ENCODE results near the gene TBRG4.

Gene TBRG4

GRCh38 chr7:45088146-45088701 lies 23.3 kb downstream of the TBRG4 start:
- Histone ChIP-seq H3K4me3 (ENCODE audit: insufficient read length, low read depth) (peak overlapping the region; percentile 50), H3K9me3 (ENCODE audit: insufficient read depth, low read length) (no peaks in the 10 kb centered on the region), H3K27me3 (ENCODE audit: insufficient read depth, insufficient read length) (peaks cover 18% of the 10 kb centered on the region), H3K4me1 (ENCODE audit: insufficient read depth, insufficient read length) (peaks cover 15% of the 10 kb centered on the region), H3K9ac (ENCODE audit: insufficient read length, low read depth) (peak overlapping the region; percentile 42), H3K36me3 (ENCODE audit: insufficient read depth, insufficient read length, low read length) (peaks cover 13% of the 10 kb centered on the region)
- TF ChIP-seq YY1 (IDR thresholded peaks at IDR 0.05; ENCODE audit: insufficient read depth, insufficient read length) (no peak), SUZ12 (IDR thresholded peaks at IDR 0.05; ENCODE audit: extremely low read depth, insufficient read depth, insufficient read length) (no peak)
- no peak for DNase-seq (ENCODE audit: low read depth, low spot score)

GRCh38 chr7:45087301-45088145 lies 24.0 kb downstream of the TBRG4 start:
- no peak for DNase-seq (ENCODE audit: low read depth, low spot score)
- H3K4me3 ChIP-seq (ENCODE audit: insufficient read length, low read depth) = no peak overlapping the region
- TF ChIP-seq ZNF274 (IDR thresholded peaks at IDR 0.05; ENCODE audit: low read depth, low read length) (no peak), SUZ12 (IDR thresholded peaks at IDR 0.05; ENCODE audit: extremely low read depth, insufficient read depth, insufficient read length) (no peak), YY1 (IDR thresholded peaks at IDR 0.05; ENCODE audit: insufficient read depth, insufficient read length) (no peak)
- H3K4me1 ChIP-seq (ENCODE audit: insufficient read depth, insufficient read length) = peaks cover 21% of the 10 kb centered on the region
- H3K9me3 ChIP-seq (ENCODE audit: insufficient read depth, low read length) = no peaks in the 10 kb centered on the region
- peaks cover 18% of the 10 kb centered on the region for H3K27me3 ChIP-seq (ENCODE audit: insufficient read depth, insufficient read length)
- no peak overlapping the region for H3K9ac ChIP-seq (ENCODE audit: insufficient read length, low read depth)
- peaks cover 15% of the 10 kb centered on the region for H3K36me3 ChIP-seq (ENCODE audit: insufficient read depth, insufficient read length, low read length)

- no peak overlapping the region for H3K4me3 ChIP-seq (ENCODE audit: insufficient read length, low read depth)
- H3K9me3 ChIP-seq (ENCODE audit: insufficient read depth, low read length) = no peaks in the 10 kb centered on the region
- H3K9ac ChIP-seq (ENCODE audit: insufficient read length, low read depth) = no peak overlapping the region
- H3K36me3 ChIP-seq (ENCODE audit: insufficient read depth, insufficient read length, low read length) = peaks cover 24% of the 10 kb centered on the region
- H3K4me1 ChIP-seq (ENCODE audit: insufficient read depth, insufficient read length) = peaks cover 17% of the 10 kb centered on the region
- DNase-seq (ENCODE audit: low read depth, low spot score) = no peak
- peaks cover 18% of the 10 kb centered on the region for H3K27me3 ChIP-seq (ENCODE audit: insufficient read depth, insufficient read length)
- TF ChIP-seq YY1 (IDR thresholded peaks at IDR 0.05; ENCODE audit: insufficient read depth, insufficient read length) (no peak), SUZ12 (IDR thresholded peaks at IDR 0.05; ENCODE audit: extremely low read depth, insufficient read depth, insufficient read length) (no peak), ZNF274 (IDR thresholded peaks at IDR 0.05; ENCODE audit: low read depth, low read length) (no peak)
Measured at GRCh38 chr7:45086331-45087065, 25.0 kb downstream of the TBRG4 start.

DNA sequence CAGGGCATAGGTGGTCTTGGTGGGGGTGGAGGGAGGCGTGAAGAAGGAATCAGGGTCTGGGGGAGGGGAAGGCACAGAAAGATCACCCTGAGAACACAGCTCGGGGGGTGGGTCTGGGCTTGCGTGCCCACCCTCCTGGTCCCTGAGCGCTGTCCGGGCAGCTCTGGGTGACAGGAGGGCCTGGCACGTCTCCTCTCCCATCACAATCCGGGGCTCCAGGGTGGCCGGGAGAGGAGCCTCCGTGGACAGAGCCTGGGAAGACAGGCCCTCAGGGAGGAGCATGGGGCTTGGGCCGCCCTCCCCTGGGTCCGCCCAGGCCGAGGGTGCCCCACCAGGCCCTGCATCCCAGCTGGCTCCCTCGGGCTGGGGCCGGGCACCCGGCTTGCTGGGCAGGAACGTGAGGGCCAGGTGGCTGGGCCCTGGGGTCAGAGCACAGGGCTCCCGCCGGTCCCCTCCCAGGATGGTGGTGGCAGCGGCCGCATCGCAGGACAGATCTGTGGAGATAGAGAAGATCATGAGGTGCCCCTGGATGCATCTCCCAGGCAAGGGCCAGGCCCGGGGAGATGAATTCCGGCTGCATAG lies 25.8 kb downstream of the TBRG4 start:
- no peak for TF ChIP-seq ZNF274 (IDR thresholded peaks at IDR 0.05; ENCODE audit: low read depth, low read length)
- no peak for TF ChIP-seq YY1 (IDR thresholded peaks at IDR 0.05; ENCODE audit: insufficient read depth, insufficient read length)
- TF ChIP-seq SUZ12 (IDR thresholded peaks at IDR 0.05; ENCODE audit: extremely low read depth, insufficient read depth, insufficient read length) = no peak
- Histone ChIP-seq H3K4me1 (ENCODE audit: insufficient read depth, insufficient read length) (peaks cover 17% of the 10 kb centered on the region), H3K9me3 (ENCODE audit: insufficient read depth, low read length) (no peaks in the 10 kb centered on the region), H3K27me3 (ENCODE audit: insufficient read depth, insufficient read length) (peaks cover 18% of the 10 kb centered on the region), H3K4me3 (ENCODE audit: insufficient read length, low read depth) (no peak overlapping the region), H3K9ac (ENCODE audit: insufficient read length, low read depth) (no peak overlapping the region), H3K36me3 (ENCODE audit: insufficient read depth, insufficient read length, low read length) (peaks cover 32% of the 10 kb centered on the region)
- no peak for DNase-seq (ENCODE audit: low read depth, low spot score)

DNA sequence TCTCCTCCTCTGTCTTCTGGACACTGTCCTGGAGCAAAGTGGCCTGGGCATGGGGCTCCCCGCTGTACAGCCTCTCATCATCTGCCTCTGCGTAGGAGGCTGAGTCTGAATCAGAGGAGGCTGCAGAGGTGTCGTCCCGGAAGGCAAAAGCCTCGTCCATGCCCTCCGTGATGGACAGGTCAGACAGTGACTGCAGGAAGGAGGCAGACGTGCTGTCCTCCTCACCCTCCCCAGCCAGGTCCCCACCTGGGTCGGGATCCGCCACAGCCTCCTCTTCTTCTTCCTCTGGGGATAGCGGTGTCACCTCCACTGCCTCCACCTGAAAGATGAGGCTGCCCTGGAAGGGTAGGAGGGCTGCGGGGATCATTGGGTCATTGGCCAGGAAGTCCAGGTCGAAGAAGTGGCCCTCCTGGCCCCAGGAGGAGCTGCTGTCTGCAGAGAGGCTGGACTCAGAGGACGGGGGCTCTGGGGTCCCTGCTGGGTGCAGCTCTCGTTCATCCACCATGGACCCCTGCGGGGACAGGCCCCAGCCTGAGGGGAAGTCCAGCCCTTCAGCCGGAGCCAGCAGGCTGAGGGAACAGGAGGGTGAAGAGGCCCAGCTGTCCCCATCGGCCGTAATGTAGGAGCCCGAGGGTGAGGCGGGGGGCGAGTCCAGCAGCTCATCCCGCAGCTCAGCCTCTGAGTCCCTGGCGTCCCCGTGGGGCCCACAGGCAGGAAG lies 26.4 kb downstream of the TBRG4 start:
- peaks cover 17% of the 10 kb centered on the region for H3K4me1 ChIP-seq (ENCODE audit: insufficient read depth, insufficient read length)
- TF ChIP-seq ZNF274 (IDR thresholded peaks at IDR 0.05; ENCODE audit: low read depth, low read length) = no peak
- TF ChIP-seq SUZ12 (IDR thresholded peaks at IDR 0.05; ENCODE audit: extremely low read depth, insufficient read depth, insufficient read length) = no peak
- TF ChIP-seq YY1 (IDR thresholded peaks at IDR 0.05; ENCODE audit: insufficient read depth, insufficient read length) = no peak
- H3K9ac ChIP-seq (ENCODE audit: insufficient read length, low read depth) = no peak overlapping the region
- peaks cover 39% of the 10 kb centered on the region for H3K36me3 ChIP-seq (ENCODE audit: insufficient read depth, insufficient read length, low read length)
- no peak for DNase-seq (ENCODE audit: low read depth, low spot score)
- H3K9me3 ChIP-seq (ENCODE audit: insufficient read depth, low read length) = no peaks in the 10 kb centered on the region
- no peak overlapping the region for H3K4me3 ChIP-seq (ENCODE audit: insufficient read length, low read depth)
- peaks cover 18% of the 10 kb centered on the region for H3K27me3 ChIP-seq (ENCODE audit: insufficient read depth, insufficient read length)

DNA sequence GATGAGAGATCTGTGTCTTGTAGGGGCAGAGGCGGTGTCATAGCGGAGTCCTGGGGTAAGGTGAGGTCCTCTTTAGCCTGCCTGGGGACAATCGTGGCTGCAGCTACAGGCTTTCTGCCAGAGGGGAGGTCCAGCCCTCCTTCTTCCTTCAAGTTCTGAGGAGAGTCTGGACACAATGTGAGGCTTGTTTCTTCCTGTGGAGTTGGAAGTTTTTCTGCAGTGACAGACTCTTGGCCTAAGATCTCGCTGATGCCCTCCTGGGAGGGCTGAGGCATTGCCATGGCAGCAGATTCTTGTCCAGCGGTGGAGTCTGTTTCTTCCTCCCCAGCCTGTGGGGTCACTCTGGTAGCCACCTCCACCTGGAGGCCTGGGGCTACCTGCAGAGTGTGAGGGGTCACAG lies 27.2 kb downstream of the TBRG4 start:
- no peak for TF ChIP-seq SUZ12 (IDR thresholded peaks at IDR 0.05; ENCODE audit: extremely low read depth, insufficient read depth, insufficient read length)
- TF ChIP-seq ZNF274 (IDR thresholded peaks at IDR 0.05; ENCODE audit: low read depth, low read length) = no peak
- TF ChIP-seq YY1 (IDR thresholded peaks at IDR 0.05; ENCODE audit: insufficient read depth, insufficient read length) = no peak
- Histone ChIP-seq H3K9ac (ENCODE audit: insufficient read length, low read depth) (no peak overlapping the region), H3K4me3 (ENCODE audit: insufficient read length, low read depth) (no peak overlapping the region), H3K4me1 (ENCODE audit: insufficient read depth, insufficient read length) (peaks cover 17% of the 10 kb centered on the region), H3K9me3 (ENCODE audit: insufficient read depth, low read length) (no peaks in the 10 kb centered on the region), H3K36me3 (ENCODE audit: insufficient read depth, insufficient read length, low read length) (peaks cover 44% of the 10 kb centered on the region), H3K27me3 (ENCODE audit: insufficient read depth, insufficient read length) (peaks cover 12% of the 10 kb centered on the region)
- no peak for DNase-seq (ENCODE audit: low read depth, low spot score)
